SU-DHL-6 (cell line): Measurements from ENCODE around the gene EIF1.

ENCODE experiments used
- H2AFZ ChIP-seq: fragments of 200-600 bp; sonication (generic); 2 replicates; pipeline ENCODE4 v1.6.1; 2014; ENCODE audit warnings: low read depth, mild to moderate bottlenecking, moderate library complexity, mixed read lengths, antibody characterized with exemption, low read length; ENCODE audit not compliant: severe bottlenecking
- H3F3A ChIP-seq: fragments of 200-600 bp; shearing (Covaris generic); 2 replicates; pipeline ENCODE4 v1.6.0; 2016; ENCODE audit warnings: antibody characterized with exemption, mild to moderate bottlenecking; ENCODE audit not compliant: insufficient read depth
- H3K27ac ChIP-seq: fragments of 200-600 bp; sonication (generic); 2 replicates; pipeline ENCODE4 v1.5.1; 2016; ENCODE audit warnings: low read depth, mild to moderate bottlenecking, low read length, moderate library complexity, mixed read lengths
- H3K27me3 ChIP-seq: fragments of 200-600 bp; sonication (generic), shearing (Covaris generic); 2 replicates; pipeline ENCODE4 v1.6.0; 2014; ENCODE audit warnings: mild to moderate bottlenecking, low read length
- H3K36me3 ChIP-seq: fragments of 200-600 bp; sonication (generic); 2 replicates; pipeline ENCODE4 v1.6.1; 2014; ENCODE audit warnings: mild to moderate bottlenecking, low read length, mixed read lengths
- H3K4me2 ChIP-seq: fragments of 300-600, 200-600 bp; shearing (Covaris generic), sonication (generic); 2 replicates; pipeline ENCODE4 v1.6.0; 2014; ENCODE audit warnings: low read length, low read depth, mild to moderate bottlenecking; ENCODE audit not compliant: poor library complexity, severe bottlenecking
- H3K4me3 ChIP-seq: fragments of 200-600 bp; sonication (generic); 2 replicates; pipeline ENCODE4 v1.5.1; 2014; ENCODE audit warnings: antibody characterized with exemption, low read length, mild to moderate bottlenecking, mixed read lengths; ENCODE audit not compliant: insufficient read depth, poor library complexity, severe bottlenecking
- H3K79me2 ChIP-seq: fragments of 200-600 bp; sonication (generic); 2 replicates; pipeline ENCODE4 v1.6.1; 2014; ENCODE audit warnings: mild to moderate bottlenecking, low read length, moderate library complexity; ENCODE audit not compliant: insufficient read depth
- H3K9ac ChIP-seq: fragments of 200-600 bp; sonication (generic); 2 replicates; pipeline ENCODE4 v1.7.0; 2014; ENCODE audit warnings: mild to moderate bottlenecking, low read length
- H3K9me2 ChIP-seq: fragments of 200-600 bp; sonication (generic); replicated peaks from 2 replicates; pipeline ENCODE4 v1.6.1; 2014; ENCODE audit warnings: low read length; ENCODE audit not compliant: insufficient read depth
- H3K9me3 ChIP-seq: fragments of 200-600 bp; sonication (generic); 2 replicates; pipeline ENCODE4 v1.6.1; 2014; ENCODE audit warnings: low read length, mixed read lengths; ENCODE audit not compliant: insufficient read depth
- H4K20me1 ChIP-seq: fragments of 200-600 bp; sonication (generic); 2 replicates; pipeline ENCODE4 v1.6.1; 2014; ENCODE audit warnings: low read depth, mild to moderate bottlenecking, antibody characterized with exemption, low read length, moderate library complexity, mixed read lengths
- CTCF ChIP-seq: fragments of 200-600 bp; sonication (generic); IDR thresholded peaks from one replicate; pipeline ENCODE4 v1.5.1; 2017; ENCODE audit warnings: antibody characterized with exemption, mild to moderate bottlenecking, low read length, moderate library complexity; ENCODE audit not compliant: insufficient read depth, poor library complexity, severe bottlenecking
- EZH2phosphoT487 ChIP-seq: fragments of 200-600 bp; sonication (generic), shearing (Covaris generic); conservative IDR thresholded peaks from 2 replicates; pipeline ENCODE4 v1.6.1; 2018; ENCODE audit warnings: mild to moderate bottlenecking, antibody characterized with exemption, low read length, moderate library complexity, mixed read lengths

EIF1 gene

GRCh38 chr17:41663451-41664171 lies 25.1 kb upstream of the EIF1 start:
- no peak overlapping the region for H3K9ac ChIP-seq
- H4K20me1 ChIP-seq: no peaks in the 10 kb centered on the region
- H2AFZ ChIP-seq: no peak overlapping the region
- H3K4me2 ChIP-seq: no peak overlapping the region
- H3K27me3 ChIP-seq: no peaks in the 10 kb centered on the region
- peaks cover 6% of the 10 kb centered on the region for H3F3A ChIP-seq
- no peak overlapping the region for H3K27ac ChIP-seq
- H3K9me2 ChIP-seq: no peaks in the 10 kb centered on the region
- H3K4me3 ChIP-seq: no peak overlapping the region
- no peak for TF ChIP-seq EZH2phosphoT487
- no peak for TF ChIP-seq CTCF
- no peaks in the 10 kb centered on the region for H3K9me3 ChIP-seq
- H3K36me3 ChIP-seq: no peaks in the 10 kb centered on the region
- H3K79me2 ChIP-seq: no peaks in the 10 kb centered on the region

- Histone ChIP-seq H3K27me3 (no peaks in the 10 kb centered on the region), H3K36me3 (no peaks in the 10 kb centered on the region), H3K27ac (no peak overlapping the region), H3K4me2 (no peak overlapping the region), H3K4me3 (no peak overlapping the region), H3K9me2 (no peaks in the 10 kb centered on the region), H3K9ac (no peak overlapping the region), H3F3A (peaks cover 6% of the 10 kb centered on the region), H3K79me2 (no peaks in the 10 kb centered on the region), H4K20me1 (no peaks in the 10 kb centered on the region), H3K9me3 (no peaks in the 10 kb centered on the region), H2AFZ (no peak overlapping the region)
- no peak for TF ChIP-seq CTCF
- no peak for TF ChIP-seq EZH2phosphoT487
Measured at GRCh38 chr17:41664172-41664457, 24.6 kb upstream of the EIF1 start.

- Histone ChIP-seq H3K4me2 (peak overlapping the region; percentile 68), H3K4me3 (peak overlapping the region; percentile 46), H3K9me2 (no peaks in the 10 kb centered on the region), H3K9ac (peak overlapping the region; percentile 59), H3K27me3 (no peaks in the 10 kb centered on the region), H3K79me2 (no peaks in the 10 kb centered on the region), H4K20me1 (no peaks in the 10 kb centered on the region), H3K36me3 (no peaks in the 10 kb centered on the region), H2AFZ (peak overlapping the region; percentile 97), H3F3A (peaks cover 6% of the 10 kb centered on the region), H3K9me3 (no peaks in the 10 kb centered on the region), H3K27ac (no peak overlapping the region)
- TF ChIP-seq CTCF (no peak), EZH2phosphoT487 (no peak)
Measured at GRCh38 chr17:41664587-41665565, 23.8 kb upstream of the EIF1 start.
